Measurements from ENCODE around the gene UTY.
"Not testable (repeated sequence)": the region's sequence is repeated elsewhere in the genome, so short reads cannot be mapped to it uniquely, and the experiment has no call there.

Gene UTY

DNA sequence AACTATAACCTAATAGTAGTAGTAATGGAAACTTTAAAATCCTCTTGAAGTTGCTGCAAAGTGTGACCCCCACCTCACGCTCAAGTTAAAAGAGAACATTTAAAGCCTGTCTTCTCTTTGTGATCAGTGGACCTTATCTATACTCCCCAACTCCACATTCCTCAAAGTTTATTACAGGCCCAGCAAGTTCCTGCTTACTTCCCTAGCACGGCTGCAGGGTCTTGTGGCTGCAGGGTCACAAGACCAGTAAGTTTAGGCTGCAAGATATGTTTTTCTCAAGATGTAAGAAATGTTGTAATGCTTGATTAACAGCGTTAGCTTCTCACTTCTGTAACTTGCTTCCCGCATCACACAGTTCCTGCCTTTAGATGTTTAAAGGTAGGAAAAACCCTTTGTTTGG lies 141.1 kb downstream of the UTY start:
- H3K27ac ChIP-seq (ENCODE audit: low read depth, low read length): no peak overlapping the region
- H3K27me3 ChIP-seq (ENCODE audit: control insufficient read depth, insufficient read depth, low read length): no peaks in the 10 kb centered on the region
- H3K4me1 ChIP-seq (ENCODE audit: control insufficient read depth, insufficient read depth, low read length): no peaks in the 10 kb centered on the region
- no peaks in the 10 kb centered on the region for H3K36me3 ChIP-seq (ENCODE audit: control insufficient read depth, insufficient read depth, low read length)
- no peak overlapping the region for H3K9ac ChIP-seq (ENCODE audit: low read length)
- H3K4me3 ChIP-seq (ENCODE audit: low read length): no peak overlapping the region

GRCh38 chrY:13337934-13338333 lies 141.9 kb downstream of the UTY start:
- Histone ChIP-seq H3K4me1 (ENCODE audit: control insufficient read depth, insufficient read depth, low read length) (no peaks in the 10 kb centered on the region), H3K36me3 (ENCODE audit: control insufficient read depth, insufficient read depth, low read length) (no peaks in the 10 kb centered on the region), H3K27me3 (ENCODE audit: control insufficient read depth, insufficient read depth, low read length) (no peaks in the 10 kb centered on the region), H3K27ac (ENCODE audit: low read depth, low read length) (no peak overlapping the region), H3K4me3 (ENCODE audit: low read length) (no peak overlapping the region), H3K9ac (ENCODE audit: low read length) (no peak overlapping the region)

GRCh38 chrY:13333791-13334190 lies 146.0 kb downstream of the UTY start:
- Histone ChIP-seq H3K27ac (ENCODE audit: low read depth, low read length) (no peak overlapping the region), H3K9ac (ENCODE audit: low read length) (no peak overlapping the region), H3K4me3 (ENCODE audit: low read length) (no peak overlapping the region), H3K27me3 (ENCODE audit: control insufficient read depth, insufficient read depth, low read length) (no peaks in the 10 kb centered on the region), H3K4me1 (ENCODE audit: control insufficient read depth, insufficient read depth, low read length) (no peaks in the 10 kb centered on the region), H3K36me3 (ENCODE audit: control insufficient read depth, insufficient read depth, low read length) (no peaks in the 10 kb centered on the region)

DNA sequence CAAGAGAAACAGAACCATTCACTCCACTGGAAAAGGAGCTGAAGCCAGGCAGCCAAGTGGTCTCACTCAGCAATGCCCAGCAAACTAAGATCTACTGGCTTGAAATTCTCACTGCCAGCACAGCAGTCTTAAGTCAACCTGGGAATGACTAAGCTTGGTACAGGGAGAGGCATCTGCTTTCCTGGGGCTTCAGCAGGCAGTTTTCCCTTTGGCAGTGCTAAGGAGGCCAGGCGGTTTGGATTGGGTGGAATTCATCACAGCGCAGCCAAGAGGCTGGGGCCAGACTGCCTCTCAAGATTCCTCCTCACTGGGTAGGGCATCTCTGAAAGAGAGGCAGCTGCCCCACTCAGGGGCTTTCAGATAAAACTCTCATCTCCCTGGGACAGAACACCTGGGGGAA lies 149.2 kb downstream of the UTY start:
- H3K4me1 ChIP-seq (ENCODE audit: control insufficient read depth, insufficient read depth, low read length): no peaks in the 10 kb centered on the region
- H3K9ac ChIP-seq (ENCODE audit: low read length): no peak overlapping the region
- H3K36me3 ChIP-seq (ENCODE audit: control insufficient read depth, insufficient read depth, low read length): no peaks in the 10 kb centered on the region

DNA sequence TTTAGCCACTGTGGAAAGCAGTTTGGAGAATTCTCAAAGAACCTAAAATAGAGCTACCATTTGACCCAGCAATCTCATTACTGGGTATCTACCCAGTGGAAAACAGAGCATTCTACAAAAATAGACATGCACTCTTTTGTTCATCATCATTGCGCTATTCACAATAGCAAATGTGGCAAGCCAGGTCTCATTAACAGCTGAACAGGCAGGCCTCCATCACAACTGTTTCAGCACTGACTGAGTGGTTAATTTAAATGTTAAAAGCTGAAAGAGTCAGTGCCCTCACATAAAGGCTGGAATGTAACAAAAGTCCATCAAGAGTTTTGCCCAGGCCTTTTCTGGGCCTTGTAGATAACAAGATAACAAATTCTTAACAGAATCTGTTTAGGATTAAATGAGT lies 166.9 kb downstream of the UTY start:
- H3K27ac ChIP-seq (ENCODE audit: low read depth, low read length): no peak overlapping the region
- H3K36me3 ChIP-seq (ENCODE audit: control insufficient read depth, insufficient read depth, low read length): no peaks in the 10 kb centered on the region
- no peaks in the 10 kb centered on the region for H3K27me3 ChIP-seq (ENCODE audit: control insufficient read depth, insufficient read depth, low read length)
- no peak overlapping the region for H3K4me3 ChIP-seq (ENCODE audit: low read length)
- no peaks in the 10 kb centered on the region for H3K4me1 ChIP-seq (ENCODE audit: control insufficient read depth, insufficient read depth, low read length)
- no peak overlapping the region for H3K9ac ChIP-seq (ENCODE audit: low read length)

More for the DNA sequence above, 149.2 kb downstream of the UTY start:
- no peaks in the 10 kb centered on the region for H3K27me3 ChIP-seq (ENCODE audit: control insufficient read depth, insufficient read depth, low read length)
- no peak overlapping the region for H3K4me3 ChIP-seq (ENCODE audit: low read length)
- no peak overlapping the region for H3K27ac ChIP-seq (ENCODE audit: low read depth, low read length)

DNA sequence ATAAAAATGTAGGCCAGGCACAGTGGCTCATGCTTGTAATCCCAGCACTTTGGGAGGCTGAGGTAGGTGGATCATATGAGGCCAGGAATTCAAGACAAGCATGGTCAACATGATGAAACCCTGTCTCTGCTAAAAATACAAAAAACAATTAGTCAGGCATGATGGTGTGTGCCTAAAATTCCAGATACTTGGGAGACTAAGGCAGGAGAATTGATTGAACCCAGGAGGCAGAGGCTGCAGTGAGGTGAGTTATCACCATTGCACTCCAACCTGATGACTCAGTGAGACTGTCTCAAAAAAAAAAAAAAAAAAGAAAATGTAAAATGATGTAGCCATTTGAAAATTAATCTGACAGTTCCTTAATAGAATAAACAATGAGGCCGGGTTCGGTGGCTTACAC lies 171.9 kb downstream of the UTY start:
- Histone ChIP-seq H3K4me1 (ENCODE audit: control insufficient read depth, insufficient read depth, low read length) (no peaks in the 10 kb centered on the region), H3K9ac (ENCODE audit: low read length) (no peak overlapping the region), H3K36me3 (ENCODE audit: control insufficient read depth, insufficient read depth, low read length) (no peaks in the 10 kb centered on the region), H3K4me3 (ENCODE audit: low read length) (no peak overlapping the region), H3K27ac (ENCODE audit: low read depth, low read length) (no peak overlapping the region), H3K27me3 (ENCODE audit: control insufficient read depth, insufficient read depth, low read length) (no peaks in the 10 kb centered on the region)

DNA sequence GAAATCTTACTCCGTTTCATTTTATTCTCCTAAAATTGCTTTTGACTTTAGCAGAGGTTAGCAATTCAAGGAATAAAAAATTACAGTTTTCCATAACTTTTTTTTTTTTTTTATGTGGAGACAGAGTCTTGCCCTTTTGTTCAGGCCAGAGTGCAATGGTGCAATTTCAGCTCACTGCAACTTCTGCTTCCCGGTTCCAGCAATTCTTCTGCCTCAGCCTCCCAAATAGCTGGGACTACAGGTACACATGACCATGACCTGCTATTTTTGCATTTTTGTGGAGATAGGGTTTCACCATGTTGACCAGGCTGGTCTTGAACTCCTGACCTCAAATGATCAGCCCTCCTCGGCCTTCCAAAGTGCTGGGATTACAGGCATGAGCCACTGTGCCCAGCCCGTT lies 179.0 kb downstream of the UTY start:
- no peaks in the 10 kb centered on the region for H3K4me1 ChIP-seq (ENCODE audit: control insufficient read depth, insufficient read depth, low read length)
- H3K9ac ChIP-seq (ENCODE audit: low read length): no peak overlapping the region
- H3K4me3 ChIP-seq (ENCODE audit: low read length): no peak overlapping the region
- no peaks in the 10 kb centered on the region for H3K27me3 ChIP-seq (ENCODE audit: control insufficient read depth, insufficient read depth, low read length)
- no peaks in the 10 kb centered on the region for H3K36me3 ChIP-seq (ENCODE audit: control insufficient read depth, insufficient read depth, low read length)
- H3K27ac ChIP-seq (ENCODE audit: low read depth, low read length): no peak overlapping the region

DNA sequence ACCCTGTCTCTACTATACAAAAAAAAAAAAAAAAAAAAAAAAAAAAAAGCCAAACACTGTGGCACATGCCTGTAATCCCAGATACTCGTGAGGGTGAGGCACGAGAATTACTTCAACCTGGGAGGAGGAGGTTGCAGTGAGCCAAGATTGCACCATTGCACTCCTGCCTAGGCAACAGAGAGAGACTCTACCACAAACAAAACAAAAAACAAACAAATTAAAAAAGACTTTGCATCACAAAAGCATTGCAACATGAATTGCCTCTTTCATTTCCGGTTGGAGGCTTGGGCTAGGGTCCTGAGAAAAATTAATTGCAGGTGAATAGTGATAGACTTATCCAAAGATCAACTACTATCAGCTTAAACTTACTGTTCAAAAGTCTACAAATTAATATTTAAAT lies 180.4 kb downstream of the UTY start:
- Histone ChIP-seq H3K4me1 (ENCODE audit: control insufficient read depth, insufficient read depth, low read length) (no peaks in the 10 kb centered on the region), H3K36me3 (ENCODE audit: control insufficient read depth, insufficient read depth, low read length) (no peaks in the 10 kb centered on the region)

DNA sequence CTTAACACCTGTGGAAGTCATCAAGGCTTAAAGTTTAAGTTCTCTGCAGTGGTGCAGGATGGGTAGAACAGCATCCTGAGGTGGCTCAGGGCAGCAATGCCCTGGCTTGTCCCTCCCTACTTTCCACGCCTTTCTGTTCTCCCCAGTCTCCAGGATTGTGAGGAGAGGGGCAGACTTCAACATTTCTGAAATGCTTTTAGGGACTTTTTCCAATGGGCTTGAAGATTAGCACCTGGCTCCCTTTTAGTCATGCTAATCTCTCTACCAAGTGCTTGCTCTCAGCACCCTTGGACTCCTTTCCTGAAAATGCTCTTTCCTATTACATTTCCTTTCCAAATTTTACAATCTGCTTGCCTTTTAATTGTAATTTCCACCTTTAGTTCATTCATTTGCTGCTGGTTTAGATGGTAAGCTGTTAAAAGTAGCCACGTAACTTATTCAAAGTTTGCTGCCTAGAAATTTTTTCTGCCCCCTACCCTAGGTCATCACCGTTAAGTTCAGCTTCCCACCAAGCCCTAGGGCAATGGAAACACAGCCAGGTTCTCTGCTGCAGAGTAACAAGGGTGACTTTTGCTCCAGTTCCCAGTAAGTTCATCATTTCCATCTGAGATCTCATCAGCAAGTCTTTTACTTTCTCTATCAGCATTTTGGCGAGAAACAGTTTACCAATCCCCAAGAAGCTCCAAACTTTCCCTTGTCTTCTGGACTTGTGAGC lies 183.5 kb downstream of the UTY start:
- Histone ChIP-seq H3K4me1 (ENCODE audit: control insufficient read depth, insufficient read depth, low read length) (no peaks in the 10 kb centered on the region), H3K27ac (ENCODE audit: low read depth, low read length) (no peak overlapping the region), H3K27me3 (ENCODE audit: control insufficient read depth, insufficient read depth, low read length) (no peaks in the 10 kb centered on the region), H3K4me3 (ENCODE audit: low read length) (no peak overlapping the region), H3K9ac (ENCODE audit: low read length) (no peak overlapping the region), H3K36me3 (ENCODE audit: control insufficient read depth, insufficient read depth, low read length) (no peaks in the 10 kb centered on the region)

More for the DNA sequence above, 180.4 kb downstream of the UTY start:
- H3K27me3 ChIP-seq (ENCODE audit: control insufficient read depth, insufficient read depth, low read length): no peaks in the 10 kb centered on the region
- no peak overlapping the region for H3K9ac ChIP-seq (ENCODE audit: low read length)
- no peak overlapping the region for H3K4me3 ChIP-seq (ENCODE audit: low read length)
- no peak overlapping the region for H3K27ac ChIP-seq (ENCODE audit: low read depth, low read length)

GRCh38 chrY:13295026-13295425 lies 184.8 kb downstream of the UTY start:
- H3K9ac ChIP-seq (ENCODE audit: low read length): no peak overlapping the region
- no peak overlapping the region for H3K27ac ChIP-seq (ENCODE audit: low read depth, low read length)
- H3K4me3 ChIP-seq (ENCODE audit: low read length): no peak overlapping the region
- H3K4me1 ChIP-seq (ENCODE audit: control insufficient read depth, insufficient read depth, low read length): no peaks in the 10 kb centered on the region
- no peaks in the 10 kb centered on the region for H3K36me3 ChIP-seq (ENCODE audit: control insufficient read depth, insufficient read depth, low read length)
- H3K27me3 ChIP-seq (ENCODE audit: control insufficient read depth, insufficient read depth, low read length): no peaks in the 10 kb centered on the region

- no peaks in the 10 kb centered on the region for H3K36me3 ChIP-seq (ENCODE audit: control insufficient read depth, insufficient read depth, low read length)
- no peak overlapping the region for H3K9ac ChIP-seq (ENCODE audit: low read length)
- H3K27me3 ChIP-seq (ENCODE audit: control insufficient read depth, insufficient read depth, low read length): no peaks in the 10 kb centered on the region
- no peak overlapping the region for H3K4me3 ChIP-seq (ENCODE audit: low read length)
- H3K27ac ChIP-seq (ENCODE audit: low read depth, low read length): no peak overlapping the region
- H3K4me1 ChIP-seq (ENCODE audit: control insufficient read depth, insufficient read depth, low read length): no peaks in the 10 kb centered on the region
These were observed 188.6 kb downstream of the UTY start for GRCh38 chrY:13291199-13291598.

- not testable (repeated sequence) for H3K4me1 ChIP-seq (ENCODE audit: control insufficient read depth, insufficient read depth, low read length); H3K27ac ChIP-seq (ENCODE audit: low read depth, low read length)
These were observed 197.4 kb downstream of the UTY start for GRCh38 chrY:13282151-13283054.

GRCh38 chrY:13279561-13279960 lies 200.3 kb downstream of the UTY start:
- H3K4me3 ChIP-seq (ENCODE audit: low read length): no peak overlapping the region
- no peaks in the 10 kb centered on the region for H3K36me3 ChIP-seq (ENCODE audit: control insufficient read depth, insufficient read depth, low read length)
- H3K27me3 ChIP-seq (ENCODE audit: control insufficient read depth, insufficient read depth, low read length): no peaks in the 10 kb centered on the region
- no peak overlapping the region for H3K9ac ChIP-seq (ENCODE audit: low read length)
- no peak overlapping the region for H3K27ac ChIP-seq (ENCODE audit: low read depth, low read length)
- H3K4me1 ChIP-seq (ENCODE audit: control insufficient read depth, insufficient read depth, low read length): no peaks in the 10 kb centered on the region

More at GRCh38 chrY:13282151-13283054, 197.4 kb downstream of the UTY start:
- H3K9ac ChIP-seq (ENCODE audit: low read length); H3K4me3 ChIP-seq (ENCODE audit: low read length); H3K36me3 ChIP-seq (ENCODE audit: control insufficient read depth, insufficient read depth, low read length); H3K27me3 ChIP-seq (ENCODE audit: control insufficient read depth, insufficient read depth, low read length): not testable (repeated sequence)
